HG02884 (cell line): ENCODE measurements around the gene SYNGR2.
A peak's percentile ranks its signal among the peaks of the same experiment; 100 is the strongest.

Source experiments
- ATAC-seq: cut with Tn5 transposase; IDR thresholded peaks from one replicate; pipeline ENCODE4 v1.9.1; 2021; ENCODE audit warnings: mild to moderate bottlenecking, moderate library complexity; ENCODE audit not compliant: unreplicated experiment

SYNGR2 gene

GRCh38 chr17:78197147-78197832 is 28.9 kb downstream of the SYNGR2 start:
- ATAC-seq = no peak

- no peak for ATAC-seq
These were observed 32.1 kb downstream of the SYNGR2 start for GRCh38 chr17:78200451-78200850.

- no peak for ATAC-seq
These were observed 34.3 kb downstream of the SYNGR2 start for GRCh38 chr17:78202666-78203065.

GRCh38 chr17:78204387-78205123 is 36.2 kb downstream of the SYNGR2 start:
- no peak for ATAC-seq

GRCh38 chr17:78205124-78205775 is 36.9 kb downstream of the SYNGR2 start:
- ATAC-seq = no peak

GRCh38 chr17:78206298-78206697 is 37.9 kb downstream of the SYNGR2 start:
- ATAC-seq = no peak

- no peak for ATAC-seq
These were observed 40.1 kb downstream of the SYNGR2 start for GRCh38 chr17:78208486-78208885.

- ATAC-seq = no peak
These were observed 41.7 kb downstream of the SYNGR2 start for GRCh38 chr17:78210111-78210510.

GRCh38 chr17:78211032-78211431 is 42.7 kb downstream of the SYNGR2 start:
- no peak for ATAC-seq

- ATAC-seq = peak; percentile 80
These were observed 45.8 kb downstream of the SYNGR2 start, which contains the start of gene BIRC5 for GRCh38 chr17:78214016-78214705. BIRC5 (plus strand) TSS chr17:78214253; CDS start chr17:78214317, 64 bp downstream.

- ATAC-seq = no peak
These were observed 46.3 kb downstream of the SYNGR2 start for GRCh38 chr17:78214706-78215061.

GRCh38 chr17:78219396-78220150 is 51.2 kb downstream of the SYNGR2 start:
- ATAC-seq = no peak
